HT-29 (cell line): ENCODE measurements around the gene NALCN. TPM values are rescaled to one million over a fixed set of nuclear protein-coding genes. Genes with fewer than 3 reads are reported as not detected.

Experiments used
- DNase-seq: peaks from one replicate; pipeline ENCODE4 v3.0.0-alpha.2; 2015; ENCODE audit warnings: low spot score
- total RNA-seq: library from RNA; depleted of rRNA; stranded (reverse); fragments of >200 nt; shearing (Covaris generic); gene quantifications from 2 replicates; pipeline ENCODE4 v1.2.3, GENCODE V29; 2014

Gene NALCN
- total RNA-seq, 1 experiment from 2014 or later = not detected

- DNase-seq = no peak
Measured at GRCh38 chr13:101139081-101139480, 277.2 kb downstream of the NALCN start.

GRCh38 chr13:101127741-101128353 is 288.5 kb downstream of the NALCN start:
- peak; percentile 77 for DNase-seq

GRCh38 chr13:101123028-101123427 is 293.3 kb downstream of the NALCN start:
- no peak for DNase-seq

- no peak for DNase-seq
Measured at GRCh38 chr13:101121608-101122007, 294.7 kb downstream of the NALCN start.

- no peak for DNase-seq
Measured at GRCh38 chr13:101120007-101120406, 296.3 kb downstream of the NALCN start.

GRCh38 chr13:101116826-101117225 is 299.5 kb downstream of the NALCN start:
- no peak for DNase-seq

GRCh38 chr13:101116341-101116740 is 300.0 kb downstream of the NALCN start:
- no peak for DNase-seq

GRCh38 chr13:101115762-101116171 is 300.5 kb downstream of the NALCN start:
- peak; percentile 17 for DNase-seq

GRCh38 chr13:101111894-101112293 is 304.4 kb downstream of the NALCN start:
- no peak for DNase-seq

- DNase-seq = no peak
Measured at GRCh38 chr13:101109005-101109404, 307.3 kb downstream of the NALCN start.

GRCh38 chr13:101098873-101099272 is 317.4 kb downstream of the NALCN start:
- DNase-seq = no peak

GRCh38 chr13:101092985-101093384 is 323.3 kb downstream of the NALCN start:
- DNase-seq = no peak

GRCh38 chr13:101090287-101090686 is 326.0 kb downstream of the NALCN start:
- DNase-seq = no peak

- DNase-seq = no peak
Measured at GRCh38 chr13:101085551-101085950, 330.8 kb downstream of the NALCN start.

GRCh38 chr13:101082441-101082840 is 333.9 kb downstream of the NALCN start:
- no peak for DNase-seq

- DNase-seq = no peak
Measured at GRCh38 chr13:101080616-101081015, 335.7 kb downstream of the NALCN start.

GRCh38 chr13:101065329-101065728 is 351.0 kb downstream of the NALCN start:
- no peak for DNase-seq

- DNase-seq = no peak
Measured at GRCh38 chr13:101059793-101060192, 356.5 kb downstream of the NALCN start.

- DNase-seq = no peak
Measured at GRCh38 chr13:101058841-101059240, 357.5 kb downstream of the NALCN start.

- no peak for DNase-seq
Measured at GRCh38 chr13:101053301-101054093, 362.8 kb downstream of the NALCN start.

GRCh38 chr13:101049166-101049850 is 367.0 kb downstream of the NALCN start:
- no peak for DNase-seq

- no peak for DNase-seq
Measured at GRCh38 chr13:101036546-101036945, 379.8 kb downstream of the NALCN start.
